Measurements from ENCODE around the gene UBAP2. TPM values are rescaled to one million over a fixed set of nuclear protein-coding genes. Genes with fewer than 3 reads are reported as not detected.

The UBAP2 gene
- total and polyA plus RNA-seq, 2 of the 4 experiments (the other 2 are of a cell fraction): 12.9 to 25.5 TPM

DNA sequence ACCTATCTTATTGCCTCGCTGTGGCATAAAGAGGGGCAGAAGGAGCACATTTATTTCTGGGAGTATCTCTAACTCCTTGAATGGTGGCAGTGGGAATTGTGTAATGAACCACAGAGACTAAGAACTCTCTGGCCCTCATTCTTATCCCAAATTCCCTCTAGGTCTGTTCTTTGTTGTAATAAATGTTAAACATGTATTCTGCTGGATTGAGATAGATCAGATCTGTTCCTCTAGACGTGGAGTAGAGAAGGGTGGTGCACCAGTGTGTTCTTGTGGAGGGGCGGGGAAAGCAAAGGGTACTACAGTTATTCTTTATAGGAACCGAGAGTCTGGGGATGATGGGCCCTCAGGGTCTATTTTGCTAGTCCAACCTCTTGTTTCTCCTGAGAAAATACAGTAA, 141.3 kb downstream of the UBAP2 start:
- POLR2A ChIA-PET (ENCODE audit: unreplicated experiment): no interaction called here
- Histone ChIP-seq H3K9ac (ENCODE audit: low read depth, low read length) (no peak overlapping the region), H2BK20ac (ENCODE audit: low read depth, low read length) (no peak overlapping the region), H2BK5ac (ENCODE audit: low read depth, low read length, poor library complexity, severe bottlenecking) (no peak overlapping the region), H3K27ac (ENCODE audit: insufficient read depth, low read length) (no peak overlapping the region), H3K4me3 (ENCODE audit: insufficient read depth, low read depth, low read length) (no peak overlapping the region), H2AFZ (replicated peaks; ENCODE audit: low read length, poor library complexity) (no peak overlapping the region), H3K79me1 (ENCODE audit: low read depth in 1 of 2, low read length in 2 of 2) (peaks cover 32 to 73% of the 10 kb centered on the region in 2 experiments), H3K9me3 (ENCODE audit: control insufficient read depth, insufficient read depth, low read length) (no peaks in the 10 kb centered on the region), H3K23ac (ENCODE audit: low read depth, low read length) (no peak overlapping the region), H3K27me3 (ENCODE audit: control insufficient read depth, insufficient read depth, low read length) (no peaks in the 10 kb centered on the region), H4K20me1 (ENCODE audit: insufficient read depth, low read length) (peaks cover 65% of the 10 kb centered on the region), H3K9me1 (ENCODE audit: insufficient read depth, low read length) (peaks cover 10% of the 10 kb centered on the region), H2AK5ac (ENCODE audit: low read depth, low read length) (no peak overlapping the region), H4K91ac (ENCODE audit: insufficient read depth, low read depth, low read length) (no peak overlapping the region), H3K4me1 (ENCODE audit: control insufficient read depth, insufficient read depth, low read length) (no peaks in the 10 kb centered on the region), H3K14ac (replicated peaks; ENCODE audit: low read depth, low read length) (no peak overlapping the region), H3K36me3 (ENCODE audit: control insufficient read depth, insufficient read depth, low read length) (peaks cover 4% of the 10 kb centered on the region), H3K4ac (ENCODE audit: low read depth, low read length) (no peak overlapping the region), H3K4me2 (ENCODE audit: low read depth, low read length) (no peak overlapping the region), H2AK9ac (replicated peaks; ENCODE audit: low read depth, low read length, poor library complexity) (no peak overlapping the region), H3K18ac (ENCODE audit: low read depth, low read length) (no peak overlapping the region), H4K5ac (ENCODE audit: low read depth, low read length) (no peak overlapping the region), H4K8ac (ENCODE audit: low read depth in 2 of 2, low read length in 2 of 2) (no peak overlapping the region), H3K56ac (ENCODE audit: extremely low read depth, insufficient read depth, low read length) (no peak overlapping the region), H2BK120ac (ENCODE audit: low read depth, low read length) (no peak overlapping the region), H2BK15ac (ENCODE audit: low read depth, low read length) (no peak overlapping the region)
- DNase-seq: no peak
- intact Hi-C loops (cut with micrococcal nuclease) (no loop called here), dilution Hi-C loops (cut with HindIII; ENCODE audit: low sequenced_read_pairs, unreplicated experiment) (no loop called here), in situ Hi-C loops (cut with MboI; ENCODE audit: low sequenced_read_pairs) (no loop called here)
- no TSS peak for BruUV-seq (replicated peaks)
- WGBS, 2 experiments (ENCODE audit: extremely low coverage in 2 of 2, insufficient read length in 1 of 2): no CpG with 5 or more reads among the region's 4 CpGs
- no peak for ATAC-seq (ENCODE audit: low read depth)
- TF ChIP-seq SMC3 (IDR thresholded peaks at IDR 0.05; ENCODE audit: low read depth, low read length): no peak
- no peak for TF ChIP-seq POLR2A (IDR thresholded peaks at IDR 0.05; ENCODE audit: low read depth, low read length)
- TF ChIP-seq CHD1 (IDR thresholded peaks at IDR 0.05; ENCODE audit: low read depth, low read length): no peak
- TF ChIP-seq NFE2L2 (IDR thresholded peaks at IDR 0.05; ENCODE audit: low read depth, low read length): no peak
- TF ChIP-seq MXI1 (IDR thresholded peaks at IDR 0.05; ENCODE audit: borderline replicate concordance, low read depth, low read length): no peak
- TF ChIP-seq, protein P1, sequence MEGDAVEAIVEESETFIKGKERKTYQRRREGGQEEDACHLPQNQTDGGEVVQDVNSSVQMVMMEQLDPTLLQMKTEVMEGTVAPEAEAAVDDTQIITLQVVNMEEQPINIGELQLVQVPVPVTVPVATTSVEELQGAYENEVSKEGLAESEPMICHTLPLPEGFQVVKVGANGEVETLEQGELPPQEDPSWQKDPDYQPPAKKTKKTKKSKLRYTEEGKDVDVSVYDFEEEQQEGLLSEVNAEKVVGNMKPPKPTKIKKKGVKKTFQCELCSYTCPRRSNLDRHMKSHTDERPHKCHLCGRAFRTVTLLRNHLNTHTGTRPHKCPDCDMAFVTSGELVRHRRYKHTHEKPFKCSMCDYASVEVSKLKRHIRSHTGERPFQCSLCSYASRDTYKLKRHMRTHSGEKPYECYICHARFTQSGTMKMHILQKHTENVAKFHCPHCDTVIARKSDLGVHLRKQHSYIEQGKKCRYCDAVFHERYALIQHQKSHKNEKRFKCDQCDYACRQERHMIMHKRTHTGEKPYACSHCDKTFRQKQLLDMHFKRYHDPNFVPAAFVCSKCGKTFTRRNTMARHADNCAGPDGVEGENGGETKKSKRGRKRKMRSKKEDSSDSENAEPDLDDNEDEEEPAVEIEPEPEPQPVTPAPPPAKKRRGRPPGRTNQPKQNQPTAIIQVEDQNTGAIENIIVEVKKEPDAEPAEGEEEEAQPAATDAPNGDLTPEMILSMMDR (conservative IDR thresholded peaks at IDR 0.05; ENCODE audit: low read depth, low read length): no peak
- TF ChIP-seq BHLHE40 (IDR thresholded peaks at IDR 0.05; ENCODE audit: low read depth, low read length): no peak
- no peak for TF ChIP-seq RCOR1 (IDR thresholded peaks at IDR 0.05; ENCODE audit: insufficient replicate concordance, low read length)
- no peak for TF ChIP-seq RAD21 (IDR thresholded peaks at IDR 0.05; ENCODE audit: low read length)
- TF ChIP-seq RFX5 (IDR thresholded peaks at IDR 0.05; ENCODE audit: low read depth, low read length): no peak
- TF ChIP-seq, protein P2, sequence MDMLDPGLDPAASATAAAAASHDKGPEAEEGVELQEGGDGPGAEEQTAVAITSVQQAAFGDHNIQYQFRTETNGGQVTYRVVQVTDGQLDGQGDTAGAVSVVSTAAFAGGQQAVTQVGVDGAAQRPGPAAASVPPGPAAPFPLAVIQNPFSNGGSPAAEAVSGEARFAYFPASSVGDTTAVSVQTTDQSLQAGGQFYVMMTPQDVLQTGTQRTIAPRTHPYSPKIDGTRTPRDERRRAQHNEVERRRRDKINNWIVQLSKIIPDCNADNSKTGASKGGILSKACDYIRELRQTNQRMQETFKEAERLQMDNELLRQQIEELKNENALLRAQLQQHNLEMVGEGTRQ (IDR thresholded peaks at IDR 0.05; ENCODE audit: low read depth, low read length): no peak
- TF ChIP-seq FOS (IDR thresholded peaks at IDR 0.05; ENCODE audit: low read depth, low read length): no peak
- no peak for TF ChIP-seq MAFK (IDR thresholded peaks at IDR 0.05; ENCODE audit: low read depth, low read length)
- TF ChIP-seq, protein P3, sequence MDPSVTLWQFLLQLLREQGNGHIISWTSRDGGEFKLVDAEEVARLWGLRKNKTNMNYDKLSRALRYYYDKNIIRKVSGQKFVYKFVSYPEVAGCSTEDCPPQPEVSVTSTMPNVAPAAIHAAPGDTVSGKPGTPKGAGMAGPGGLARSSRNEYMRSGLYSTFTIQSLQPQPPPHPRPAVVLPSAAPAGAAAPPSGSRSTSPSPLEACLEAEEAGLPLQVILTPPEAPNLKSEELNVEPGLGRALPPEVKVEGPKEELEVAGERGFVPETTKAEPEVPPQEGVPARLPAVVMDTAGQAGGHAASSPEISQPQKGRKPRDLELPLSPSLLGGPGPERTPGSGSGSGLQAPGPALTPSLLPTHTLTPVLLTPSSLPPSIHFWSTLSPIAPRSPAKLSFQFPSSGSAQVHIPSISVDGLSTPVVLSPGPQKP (IDR thresholded peaks at IDR 0.05; ENCODE audit: borderline replicate concordance, low read depth, low read length): no peak
- TF ChIP-seq MAZ (IDR thresholded peaks at IDR 0.05; ENCODE audit: borderline replicate concordance, low read depth, low read length): no peak
- no peak for TF ChIP-seq CEBPB (IDR thresholded peaks at IDR 0.05; ENCODE audit: low read depth, low read length)
- CTCF ChIA-PET: interaction anchor here (0.5 kb wide), 1 partner anchor 14 kb away, joined by 3 read pairs; no protein-coding TSS in a partner anchor
